Measurements from ENCODE around the gene IL17RD.
A peak's percentile ranks its signal among the peaks of the same experiment; 100 is the strongest.

IL17RD gene

GRCh38 chr3:57155310-57155643, 9.9 kb downstream of the IL17RD start:
- H3K27ac ChIP-seq (ENCODE audit: extremely low read depth, low read depth, low read length): no peak overlapping the region
- CTCF ChIA-PET: no interaction called here

GRCh38 chr3:57154470-57155309, 10.5 kb downstream of the IL17RD start:
- TF ChIP-seq INSM2 (tag by site-specific recombination; IDR thresholded peaks at IDR 0.05) (no peak), ZNF704 (tag by site-specific recombination; IDR thresholded peaks at IDR 0.05) (no peak), ZNF530 (tag by site-specific recombination; IDR thresholded peaks at IDR 0.05; ENCODE audit: low read depth) (no peak), ZNF664 (tag by site-specific recombination; IDR thresholded peaks at IDR 0.05) (no peak), ZBTB44 (tag by site-specific recombination; IDR thresholded peaks at IDR 0.05) (no peak), ZBTB21 (tag by site-specific recombination; IDR thresholded peaks at IDR 0.05) (no peak), ZNF626 (tag by site-specific recombination; IDR thresholded peaks at IDR 0.05) (no peak), ZNF202 (tag by site-specific recombination; IDR thresholded peaks at IDR 0.05; ENCODE audit: borderline replicate concordance) (no peak), ZNF596 (tag by site-specific recombination; IDR thresholded peaks at IDR 0.05) (no peak), ZNF169 (tag by site-specific recombination; IDR thresholded peaks at IDR 0.05) (no peak), ZNF211 (tag by site-specific recombination; IDR thresholded peaks at IDR 0.05; ENCODE audit: low read depth) (no peak), ZNF473 (tag by site-specific recombination; IDR thresholded peaks at IDR 0.05) (no peak)
- POLR2A ChIA-PET: no interaction called here
- Histone ChIP-seq H3K4me1 (ENCODE audit: control insufficient read depth, insufficient read depth, low read length) (peaks cover 11% of the 10 kb centered on the region; the same call in 1 of the 2 replicates), H3K9me3 (ENCODE audit: control insufficient read depth, insufficient read depth, low read depth, low read length) (no peaks in the 10 kb centered on the region), H3K27ac (ENCODE audit: extremely low read depth, low read depth, low read length) (no peak overlapping the region), H3K4me3 (ENCODE audit: low read depth, low read length) (no peak overlapping the region), H3K36me3 (ENCODE audit: control insufficient read depth in 2 of 2, insufficient read depth in 1 of 2, low read length in 2 of 2) (no peaks in the 10 kb centered on the region)
- CTCF ChIA-PET: interaction anchor here (0.6 kb wide), 2 partner anchors 335 to 355 kb away, joined by 3 to 4 read pairs; no protein-coding TSS in a partner anchor

More at GRCh38 chr3:57155310-57155643, 9.9 kb downstream of the IL17RD start:
- H3K4me1 ChIP-seq (ENCODE audit: control insufficient read depth, insufficient read depth, low read length): peaks cover 11% of the 10 kb centered on the region; the same call in 1 of the 2 replicates
- H3K36me3 ChIP-seq (ENCODE audit: control insufficient read depth in 2 of 2, insufficient read depth in 1 of 2, low read length in 2 of 2): no peaks in the 10 kb centered on the region
- POLR2A ChIA-PET: no interaction called here
- H3K4me3 ChIP-seq (ENCODE audit: low read depth, low read length): no peak overlapping the region
- H3K9me3 ChIP-seq (ENCODE audit: control insufficient read depth, insufficient read depth, low read depth, low read length): no peaks in the 10 kb centered on the region
- TF ChIP-seq ZNF529 (tag by site-specific recombination; IDR thresholded peaks at IDR 0.05; ENCODE audit: insufficient replicate concordance) (no peak), ZNF311 (tag by site-specific recombination; IDR thresholded peaks at IDR 0.05; ENCODE audit: borderline replicate concordance) (no peak), EGR2 (tag by site-specific recombination; IDR thresholded peaks at IDR 0.05; ENCODE audit: low read depth) (peak; percentile 72), ZNF544 (tag by site-specific recombination; IDR thresholded peaks at IDR 0.05) (no peak), ZFHX2 (tag by site-specific recombination; conservative IDR thresholded peaks at IDR 0.05) (peak; percentile 76)
